ENCODE data around the gene CAPN10.
A peak's percentile ranks its signal among the peaks of the same experiment; 100 is the strongest.

The CAPN10 gene

GRCh38 chr2:240574386-240575100 lies 12.0 kb upstream of the CAPN10 start:
- DNase-seq (ENCODE audit: low read depth in 2 of 2) = no peak

GRCh38 chr2:240575101-240575965 lies 11.2 kb upstream of the CAPN10 start:
- no peak for DNase-seq (ENCODE audit: low read depth in 2 of 2)

GRCh38 chr2:240576036-240576435 lies 10.5 kb upstream of the CAPN10 start:
- no peak for DNase-seq (ENCODE audit: low read depth in 2 of 2)

- no peak for DNase-seq (ENCODE audit: low read depth in 2 of 2)
Observed at GRCh38 chr2:240576436-240577205, 9.9 kb upstream of the CAPN10 start.

GRCh38 chr2:240577281-240578109 lies 9.0 kb upstream of the CAPN10 start:
- DNase-seq (ENCODE audit: low read depth in 2 of 2) = no peak

GRCh38 chr2:240578110-240578450 lies 8.5 kb upstream of the CAPN10 start:
- DNase-seq (ENCODE audit: low read depth in 2 of 2) = no peak

GRCh38 chr2:240578488-240578887 lies 8.0 kb upstream of the CAPN10 start:
- DNase-seq (ENCODE audit: low read depth in 2 of 2) = no peak

GRCh38 chr2:240579071-240579762 lies 7.3 kb upstream of the CAPN10 start:
- no peak for DNase-seq (ENCODE audit: low read depth in 2 of 2)

GRCh38 chr2:240579771-240580614 lies 6.5 kb upstream of the CAPN10 start:
- peak; percentile 50 to 66 for DNase-seq (ENCODE audit: low read depth in 2 of 2)

GRCh38 chr2:240581811-240582210 lies 4.7 kb upstream of the CAPN10 start:
- DNase-seq (ENCODE audit: low read depth in 2 of 2) = no peak

- no peak for DNase-seq (ENCODE audit: low read depth in 2 of 2)
Observed at GRCh38 chr2:240582781-240583180, 3.8 kb upstream of the CAPN10 start.

- no peak for DNase-seq (ENCODE audit: low read depth in 2 of 2)
Observed at GRCh38 chr2:240583774-240584173, 2.8 kb upstream of the CAPN10 start.

GRCh38 chr2:240584486-240585031 lies 2.0 kb upstream of the CAPN10 start:
- DNase-seq (ENCODE audit: low read depth in 2 of 2) = no peak

- no peak for DNase-seq (ENCODE audit: low read depth in 2 of 2)
Observed at GRCh38 chr2:240585101-240585500, 1.4 kb upstream of the CAPN10 start.

- no peak for DNase-seq (ENCODE audit: low read depth in 2 of 2)
Observed at GRCh38 chr2:240585681-240586197, 795 bp upstream of the CAPN10 start.

GRCh38 chr2:240586919-240587800 lies 626 bp downstream of the CAPN10 start:
- DNase-seq (ENCODE audit: low read depth in 2 of 2) = peak; percentile 35 to 46

- DNase-seq (ENCODE audit: low read depth in 2 of 2) = no peak
Observed at GRCh38 chr2:240588006-240588655, 1.6 kb downstream of the CAPN10 start.

GRCh38 chr2:240588669-240589068 lies 2.1 kb downstream of the CAPN10 start:
- DNase-seq (ENCODE audit: low read depth in 2 of 2) = no peak
